A204.1 (cell line): ENCODE data around the gene MAGEB3.
"Not testable (repeated sequence)": the region's sequence is repeated elsewhere in the genome, so short reads cannot be mapped to it uniquely, and the experiment has no call there.

Experiments used
- FAIRE-seq: peaks from 2 replicates; lab custom pipeline; 2012; peaks lifted over from hg19 to GRCh38; lab: Jason Lieb, UNC

MAGEB3 gene, protein sequence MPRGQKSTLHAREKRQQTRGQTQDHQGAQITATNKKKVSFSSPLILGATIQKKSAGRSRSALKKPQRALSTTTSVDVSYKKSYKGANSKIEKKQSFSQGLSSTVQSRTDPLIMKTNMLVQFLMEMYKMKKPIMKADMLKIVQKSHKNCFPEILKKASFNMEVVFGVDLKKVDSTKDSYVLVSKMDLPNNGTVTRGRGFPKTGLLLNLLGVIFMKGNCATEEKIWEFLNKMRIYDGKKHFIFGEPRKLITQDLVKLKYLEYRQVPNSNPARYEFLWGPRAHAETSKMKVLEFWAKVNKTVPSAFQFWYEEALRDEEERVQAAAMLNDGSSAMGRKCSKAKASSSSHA

DNA sequence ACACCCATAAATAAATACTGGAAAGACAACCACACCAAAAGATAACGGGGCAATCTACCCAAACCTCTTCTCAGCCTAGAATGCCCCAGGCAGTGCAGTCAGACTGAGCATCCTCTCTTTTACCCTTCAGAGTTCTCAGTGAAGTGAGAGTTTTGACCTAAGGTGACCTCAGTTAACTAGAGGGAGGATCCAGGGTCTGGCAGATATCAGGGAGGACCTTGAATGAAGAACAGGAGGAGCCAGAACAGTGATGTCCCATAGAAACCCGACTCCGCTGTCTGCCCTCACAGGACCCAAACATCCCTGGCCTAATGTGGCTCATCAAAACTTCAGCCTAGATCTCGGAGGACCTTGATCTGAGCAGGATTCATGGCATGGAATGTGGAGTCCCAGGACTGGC is at the start of gene MAGEB3:
Gene MAGEB3, plus strand, starts transcription at position 263 of the 400 bp plus-strand sequence. CDS start 5,268 bp downstream, outside the sequence.
- no peak for FAIRE-seq

DNA sequence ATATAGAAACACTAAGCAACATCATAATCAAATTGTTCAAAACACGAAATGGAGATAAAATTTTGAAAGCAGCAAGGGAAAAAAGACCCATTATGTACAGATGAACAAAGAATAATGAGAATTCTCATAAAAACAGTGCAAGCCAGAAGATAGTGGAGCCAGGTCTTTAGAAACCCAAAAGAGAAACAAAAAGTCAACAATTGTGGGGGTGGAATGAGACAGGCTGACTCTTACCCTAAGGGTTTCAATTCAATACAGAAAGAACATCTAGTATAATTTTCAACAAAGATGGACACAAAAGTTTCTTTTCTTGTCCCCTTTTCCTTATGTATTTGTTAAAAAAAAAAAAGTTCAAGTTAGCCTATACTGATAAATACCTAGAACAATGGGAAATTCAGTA is 49.1 kb upstream of the MAGEB3 start:
- FAIRE-seq = no peak

GRCh38 chrX:30183554-30183953 is 46.9 kb upstream of the MAGEB3 start:
- FAIRE-seq = no peak

- FAIRE-seq = no peak
Measured at GRCh38 chrX:30190426-30190825, 40.0 kb upstream of the MAGEB3 start.

- FAIRE-seq = not testable (repeated sequence)
Measured at GRCh38 chrX:30193910-30194309, 36.5 kb upstream of the MAGEB3 start.

- no peak for FAIRE-seq
Measured at GRCh38 chrX:30196322-30196721, 34.1 kb upstream of the MAGEB3 start.

DNA sequence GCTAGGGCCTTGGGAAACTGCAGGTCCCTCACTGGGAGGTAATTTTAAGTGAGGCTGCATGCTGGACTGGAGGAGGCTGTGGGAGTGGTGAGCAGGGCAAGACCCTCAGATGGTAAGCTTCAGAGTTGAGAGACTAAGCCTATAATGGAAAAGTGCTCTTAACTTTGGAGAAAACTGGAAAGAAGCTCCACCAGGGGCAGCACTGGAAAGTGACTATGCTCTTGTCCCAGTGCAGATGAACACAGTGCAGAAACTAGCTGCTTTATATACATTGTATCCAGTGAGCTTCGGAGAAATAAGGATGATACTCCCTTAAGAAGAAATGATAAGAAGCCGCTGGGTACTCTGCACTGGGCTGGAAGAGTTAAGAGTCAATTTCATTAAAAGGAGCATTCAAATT is 18.3 kb upstream of the MAGEB3 start:
- no peak for FAIRE-seq

GRCh38 chrX:30215357-30215843 is 15.1 kb upstream of the MAGEB3 start, which contains the start of gene MAGEB2:
Gene MAGEB2 (plus strand): TSS chrX:30215563. CDS start chrX:30218581, 3,018 bp downstream.
- FAIRE-seq = no peak

DNA sequence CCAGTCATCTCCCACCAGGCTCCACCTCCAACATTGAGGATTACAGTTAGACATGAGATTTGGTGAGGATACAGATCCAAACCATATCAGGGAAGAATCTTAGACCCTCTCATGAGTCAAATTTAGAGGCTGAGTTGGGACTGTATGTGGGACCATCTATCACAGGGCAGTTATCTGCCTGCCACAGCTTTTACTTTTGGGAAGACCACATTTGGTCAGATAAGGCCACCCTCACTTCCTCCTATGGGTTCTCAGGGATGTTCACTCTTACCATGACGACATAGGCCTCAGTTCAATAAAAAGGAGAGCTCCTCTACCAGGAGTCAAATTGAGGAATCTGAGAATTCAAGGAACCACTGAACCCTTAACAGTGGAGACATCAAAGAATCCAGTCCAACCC is 13.0 kb upstream of the MAGEB3 start:
- no peak for FAIRE-seq

DNA sequence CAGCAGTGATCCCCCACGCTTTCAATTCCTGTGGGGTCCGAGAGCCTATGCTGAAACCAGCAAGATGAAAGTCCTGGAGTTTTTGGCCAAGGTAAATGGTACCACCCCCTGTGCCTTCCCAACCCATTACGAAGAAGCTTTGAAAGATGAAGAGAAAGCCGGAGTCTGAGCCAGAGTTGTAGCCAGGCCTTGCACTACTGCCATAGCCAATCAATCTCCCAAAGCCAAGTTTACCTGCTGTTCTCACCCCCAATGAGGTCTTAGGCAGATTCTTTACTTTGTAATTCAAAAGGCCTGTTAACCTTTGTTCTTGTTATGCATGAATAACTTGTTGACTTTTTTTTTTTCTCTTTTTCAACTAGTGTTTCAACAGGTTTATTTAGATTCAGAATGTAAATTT is 11.1 kb upstream of the MAGEB3 start:
- FAIRE-seq = no peak

GRCh38 chrX:30220661-30221060 is 9.8 kb upstream of the MAGEB3 start:
- no peak for FAIRE-seq

DNA sequence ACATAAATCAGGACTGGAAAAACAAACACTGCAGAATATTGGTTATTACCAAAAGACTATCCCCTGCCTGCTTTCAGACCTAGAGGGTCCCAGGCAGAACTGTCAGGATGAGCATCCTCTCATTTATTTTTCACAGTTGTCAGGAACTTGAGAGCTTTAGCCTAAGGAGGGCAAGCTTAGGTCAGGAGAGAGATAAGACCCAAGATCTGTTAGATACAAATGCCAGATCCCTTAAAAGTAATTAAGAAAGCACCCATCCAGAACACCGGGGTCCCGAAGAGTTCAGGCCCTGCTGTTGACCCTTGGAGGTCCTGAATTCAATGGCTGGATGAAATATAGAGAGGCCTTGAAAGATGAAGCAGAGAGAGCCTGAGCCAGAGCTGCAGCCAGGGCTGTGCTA is 5.9 kb upstream of the MAGEB3 start:
- FAIRE-seq = no peak

DNA sequence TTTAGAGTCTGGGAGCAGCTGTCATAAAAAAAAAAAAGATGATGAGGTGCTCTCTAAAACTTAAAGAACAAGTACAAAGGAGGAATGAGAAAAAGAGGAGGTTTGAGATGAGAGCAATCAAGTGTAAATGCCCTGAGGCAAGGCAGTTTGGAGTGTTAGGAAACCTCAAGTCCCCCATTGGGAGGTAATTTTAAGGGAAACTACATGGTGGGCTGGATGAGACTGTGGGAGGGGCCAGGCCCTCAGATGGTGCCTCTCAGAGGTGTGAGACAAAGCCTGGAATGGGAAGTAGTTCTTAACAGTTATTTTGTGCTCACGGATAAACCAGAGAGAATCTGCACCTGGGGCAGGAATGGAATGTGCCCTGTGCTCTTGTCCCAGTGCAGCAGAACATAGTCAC is 1.9 kb upstream of the MAGEB3 start:
- no peak for FAIRE-seq

DNA sequence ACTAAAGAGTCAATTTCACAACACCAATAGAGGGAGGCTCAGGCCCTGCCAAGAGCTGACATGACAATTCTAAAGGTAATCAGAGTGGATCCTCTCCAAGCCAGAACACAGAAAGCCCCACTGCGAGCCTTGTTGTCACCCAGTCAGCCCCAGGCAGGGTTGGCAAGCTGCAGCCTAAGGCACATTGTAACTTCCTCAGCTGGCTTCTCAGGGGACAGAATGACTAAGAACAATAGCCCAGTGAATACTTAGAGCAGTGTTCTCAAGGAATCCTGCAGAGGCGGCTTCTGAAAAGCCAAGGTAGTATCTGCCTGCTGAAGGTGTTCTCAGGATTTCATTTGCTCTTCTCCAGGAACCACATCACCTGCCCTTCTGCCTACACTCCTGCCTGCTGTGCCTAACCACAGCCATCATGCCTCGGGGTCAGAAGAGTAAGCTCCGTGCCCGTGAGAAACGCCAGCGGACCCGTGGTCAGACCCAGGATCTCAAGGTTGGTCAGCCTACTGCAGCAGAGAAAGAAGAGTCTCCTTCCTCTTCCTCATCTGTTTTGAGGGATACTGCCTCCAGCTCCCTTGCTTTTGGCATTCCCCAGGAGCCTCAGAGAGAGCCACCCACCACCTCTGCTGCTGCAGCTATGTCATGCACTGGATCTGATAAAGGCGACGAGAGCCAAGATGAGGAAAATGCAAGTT is 11.4 kb downstream of the MAGEB3 start, which contains the start of gene MAGEB4:
Gene MAGEB4, plus strand, starts transcription at position 277 of the 692 bp plus-strand sequence. Its CDS starts 136 bp downstream, at position 413.
- no peak for FAIRE-seq

GRCh38 chrX:30246769-30247489 is 16.5 kb downstream of the MAGEB3 start, which contains the start of gene MAGEB1:
Gene MAGEB1 (plus strand): TSS chrX:30247146. CDS start chrX:30250494, 3,348 bp downstream.
- no peak for FAIRE-seq

GRCh38 chrX:30248854-30249253 is 18.4 kb downstream of the MAGEB3 start:
- no peak for FAIRE-seq

GRCh38 chrX:30253257-30253656 is 22.8 kb downstream of the MAGEB3 start:
- no peak for FAIRE-seq

- FAIRE-seq = no peak
Measured at GRCh38 chrX:30259927-30260326, 29.5 kb downstream of the MAGEB3 start.

DNA sequence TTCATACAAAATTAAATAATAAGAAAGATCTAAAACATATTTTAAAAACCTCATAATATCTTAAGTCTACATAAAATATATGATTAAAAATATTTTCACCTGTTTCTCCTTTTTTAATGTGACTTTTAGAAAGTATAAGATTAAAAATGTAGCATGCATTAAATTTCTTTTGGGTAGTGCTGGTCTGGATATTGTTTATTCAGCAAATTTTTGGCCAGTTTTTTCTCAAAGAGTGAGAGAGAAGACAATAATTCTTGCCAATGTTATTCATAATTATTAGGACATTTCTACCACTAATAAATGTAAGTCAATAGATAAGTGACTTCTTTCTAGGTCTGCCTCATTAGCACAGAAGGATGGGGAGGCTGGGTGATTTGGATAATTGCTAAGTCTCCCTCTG is 30.6 kb downstream of the MAGEB3 start:
- FAIRE-seq = no peak

GRCh38 chrX:30262763-30263162 is 32.3 kb downstream of the MAGEB3 start:
- no peak for FAIRE-seq

- FAIRE-seq = no peak
Measured at GRCh38 chrX:30270639-30271038, 40.2 kb downstream of the MAGEB3 start.

GRCh38 chrX:30275498-30275897 is 45.0 kb downstream of the MAGEB3 start:
- FAIRE-seq = no peak

DNA sequence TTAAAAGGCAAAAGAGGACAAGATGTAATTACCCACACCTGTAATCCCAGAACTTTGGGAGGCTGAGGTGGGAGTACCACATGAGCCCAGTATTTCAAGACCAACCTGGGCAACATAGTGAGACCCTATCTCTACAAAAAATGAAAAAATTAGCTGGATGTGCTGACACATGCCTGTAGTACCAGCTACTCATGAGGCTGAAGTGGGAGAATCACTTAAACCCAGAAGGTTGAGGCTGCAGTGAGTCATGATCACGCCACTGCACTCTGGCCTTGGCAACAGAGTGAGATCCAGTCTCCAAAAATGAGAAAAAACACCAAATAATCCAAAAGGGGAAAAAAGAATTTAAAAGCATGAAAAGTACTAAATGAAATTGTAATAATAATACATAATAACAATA is 47.9 kb downstream of the MAGEB3 start:
- no peak for FAIRE-seq
